A172 (cell line): ENCODE results near the gene AP3S2. TPM values are rescaled to one million over a fixed set of nuclear protein-coding genes. Genes with fewer than 3 reads are reported as not detected.

Experiments
- DNase-seq: peaks from one replicate; pipeline ENCODE4 v3.0.0-alpha.2; 2015; ENCODE audit warnings: low spot score
- total RNA-seq: library from RNA; depleted of rRNA; stranded (reverse); fragments of >200 nt; shearing (Covaris generic); gene quantifications from 2 replicates; pipeline ENCODE4 v1.2.3, GENCODE V29; 2014

AP3S2 gene
- total RNA-seq, 1 experiment from 2014 or later, result 67.8 TPM

DNA sequence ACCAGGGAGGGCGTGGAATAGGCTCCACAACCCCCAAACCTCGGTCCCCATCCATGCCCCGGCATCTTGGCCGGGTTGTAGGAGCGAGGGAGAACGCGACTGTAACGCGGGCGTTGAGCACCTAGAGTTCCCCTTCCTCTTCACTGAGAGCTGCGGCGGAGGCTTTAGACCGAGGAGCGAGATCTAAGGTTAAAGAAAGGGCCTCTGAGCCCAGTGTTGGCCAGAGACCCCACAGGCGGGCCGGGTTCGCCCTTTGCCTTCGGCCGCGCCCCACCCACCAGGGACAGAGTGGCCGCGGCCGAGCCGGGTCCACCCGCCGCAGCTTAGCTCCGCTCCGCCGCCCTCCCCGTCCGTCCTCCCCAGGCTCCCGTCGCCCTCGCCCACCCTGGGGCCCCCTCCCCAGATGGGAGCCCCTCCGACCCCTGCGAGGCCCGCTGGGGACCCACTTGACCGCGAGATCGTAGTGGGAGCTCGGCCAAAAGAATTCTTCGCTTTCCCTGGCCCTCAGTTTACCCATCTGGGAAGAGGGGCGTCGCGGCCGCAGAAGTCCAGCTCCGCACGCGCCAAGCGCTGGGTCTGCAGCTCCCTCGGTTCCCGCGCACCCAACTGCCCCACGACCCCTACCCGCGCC, 79.6 kb downstream of the AP3S2 start:
- no peak for DNase-seq

DNA sequence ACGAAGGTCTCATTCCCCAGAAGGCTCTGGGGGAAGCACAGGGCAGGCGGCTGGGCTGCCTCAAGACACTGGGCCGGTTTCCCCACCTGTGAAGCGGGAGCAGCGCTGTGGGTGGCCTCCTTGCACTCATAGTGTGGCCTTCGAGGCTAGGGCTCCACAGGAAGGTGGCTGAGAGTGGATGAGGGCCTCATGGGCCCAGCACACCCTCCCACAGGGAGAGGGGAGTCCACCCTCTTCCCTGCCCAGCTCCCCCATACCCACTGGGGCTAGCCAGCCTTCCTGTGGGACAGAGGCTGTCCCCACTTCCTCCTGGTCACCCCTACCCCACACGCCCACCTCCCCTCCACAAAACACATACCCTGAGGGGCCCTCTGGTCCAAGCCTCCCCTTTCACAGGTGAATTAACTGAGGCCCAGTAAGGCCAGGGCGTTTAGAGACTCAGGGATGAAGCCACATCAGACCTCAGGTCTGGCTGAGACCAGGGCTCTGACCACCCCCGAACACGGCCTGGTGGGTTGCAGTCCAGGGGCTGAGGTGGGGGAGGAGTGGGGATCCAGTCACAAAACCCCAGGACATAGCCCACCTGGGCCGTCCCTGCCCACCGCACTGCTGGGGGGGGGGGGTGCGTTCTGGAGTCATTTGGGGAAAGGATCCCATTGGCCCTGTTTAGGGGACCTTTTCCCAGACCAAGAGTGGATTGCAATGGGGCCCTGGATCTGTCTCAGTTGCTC, 80.2 kb downstream of the AP3S2 start:
- DNase-seq, result no peak

DNA sequence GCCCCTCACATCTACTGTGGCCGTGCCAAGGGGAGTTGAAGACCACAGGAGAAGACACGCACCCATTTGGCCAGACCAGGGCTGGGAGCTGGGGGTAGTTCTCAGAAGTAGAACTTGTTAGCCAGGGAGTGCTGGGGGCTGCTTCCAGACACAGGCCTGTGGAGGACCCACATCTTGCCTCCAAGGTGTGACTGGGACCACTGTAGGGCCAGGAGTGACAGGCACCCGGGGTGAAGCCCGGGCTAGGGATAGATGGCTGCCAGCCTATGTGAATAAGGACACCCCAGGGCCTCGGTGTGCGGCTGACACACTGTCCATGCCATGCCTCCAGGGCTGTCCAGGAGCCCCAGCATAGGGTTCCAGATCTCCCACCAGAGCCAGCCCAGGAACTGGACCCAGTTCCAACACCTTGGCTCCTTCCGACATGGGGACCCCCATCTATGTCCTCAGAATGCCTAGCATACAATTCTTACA, 80.9 kb downstream of the AP3S2 start:
- DNase-seq, result no peak

DNA sequence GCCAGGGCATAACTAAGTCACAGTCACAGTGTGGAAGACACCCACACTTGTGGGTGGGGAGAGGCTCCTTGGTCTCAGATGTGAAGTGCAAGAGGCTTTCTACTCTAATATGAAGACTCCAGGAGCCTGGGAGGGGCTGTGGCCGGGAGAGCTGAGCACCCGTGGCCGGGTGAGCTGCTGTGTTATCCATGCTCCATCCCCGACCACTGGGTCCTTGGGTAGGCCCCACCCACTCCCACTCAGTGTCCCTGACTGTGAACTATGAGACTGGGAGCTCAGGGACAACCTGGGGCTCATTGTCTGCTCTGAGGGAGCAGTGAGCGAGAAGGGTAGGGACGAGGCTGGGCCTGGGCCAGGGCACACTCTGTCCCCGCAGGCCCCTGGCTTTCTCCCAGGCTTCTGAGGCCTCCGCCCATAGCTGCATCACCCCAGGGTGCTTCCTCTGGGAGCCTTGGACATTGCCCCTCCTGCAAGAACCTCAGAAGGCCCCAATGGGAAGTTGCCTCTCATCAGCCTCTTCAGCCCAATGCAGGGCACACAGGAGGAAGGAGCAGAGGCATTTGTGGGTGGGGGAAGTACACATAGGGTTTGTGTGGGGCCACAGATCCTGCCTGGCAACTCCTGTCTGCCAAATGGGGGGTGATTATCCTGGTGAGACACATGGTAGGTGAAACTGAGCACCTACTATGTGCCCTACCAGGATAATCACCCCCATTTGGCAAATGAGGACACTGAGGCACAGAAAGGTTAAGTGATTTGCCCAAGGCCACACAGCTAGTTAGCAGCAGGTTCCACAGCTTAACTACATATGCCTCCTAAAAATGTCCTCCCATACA, 81.6 kb downstream of the AP3S2 start:
- DNase-seq, result peak; percentile 73

DNA sequence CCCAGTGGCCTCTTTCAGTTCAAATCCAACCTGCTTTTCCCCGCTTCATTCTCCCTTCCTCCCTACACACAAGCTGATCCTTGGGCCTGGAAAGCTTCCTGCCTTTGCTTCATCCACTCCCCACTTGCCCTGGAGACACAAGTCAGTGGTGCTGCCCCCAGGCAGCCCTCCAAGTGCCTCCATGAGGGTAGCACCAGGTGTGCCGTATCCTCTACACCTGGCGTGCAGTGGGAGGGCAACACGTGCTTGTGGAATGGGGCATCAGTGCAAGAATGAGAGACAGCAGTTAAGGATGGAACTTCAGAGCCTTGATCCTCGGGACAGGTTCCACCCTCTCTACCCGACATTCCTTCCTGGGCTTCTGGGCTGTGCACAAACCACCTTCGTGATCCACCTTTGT, 83.0 kb downstream of the AP3S2 start:
- DNase-seq, result no peak

DNA sequence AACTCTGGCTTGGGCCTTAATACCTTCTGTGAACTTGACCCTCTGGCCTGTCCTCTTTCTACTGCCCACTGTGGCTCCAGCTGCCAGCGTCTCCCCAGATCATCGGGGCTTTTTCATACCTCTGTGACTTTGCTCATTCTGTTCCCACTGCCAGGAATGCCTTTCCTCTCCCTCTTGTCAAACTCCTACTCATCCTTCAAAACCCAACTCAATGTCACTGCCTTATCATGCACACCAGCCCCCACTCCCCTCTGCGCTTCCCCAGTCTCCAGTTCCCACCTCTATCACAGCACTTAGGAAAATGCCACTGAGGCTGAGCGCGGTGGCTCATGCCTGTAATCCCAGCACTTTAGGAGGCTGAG, 84.0 kb downstream of the AP3S2 start:
- no peak for DNase-seq

DNA sequence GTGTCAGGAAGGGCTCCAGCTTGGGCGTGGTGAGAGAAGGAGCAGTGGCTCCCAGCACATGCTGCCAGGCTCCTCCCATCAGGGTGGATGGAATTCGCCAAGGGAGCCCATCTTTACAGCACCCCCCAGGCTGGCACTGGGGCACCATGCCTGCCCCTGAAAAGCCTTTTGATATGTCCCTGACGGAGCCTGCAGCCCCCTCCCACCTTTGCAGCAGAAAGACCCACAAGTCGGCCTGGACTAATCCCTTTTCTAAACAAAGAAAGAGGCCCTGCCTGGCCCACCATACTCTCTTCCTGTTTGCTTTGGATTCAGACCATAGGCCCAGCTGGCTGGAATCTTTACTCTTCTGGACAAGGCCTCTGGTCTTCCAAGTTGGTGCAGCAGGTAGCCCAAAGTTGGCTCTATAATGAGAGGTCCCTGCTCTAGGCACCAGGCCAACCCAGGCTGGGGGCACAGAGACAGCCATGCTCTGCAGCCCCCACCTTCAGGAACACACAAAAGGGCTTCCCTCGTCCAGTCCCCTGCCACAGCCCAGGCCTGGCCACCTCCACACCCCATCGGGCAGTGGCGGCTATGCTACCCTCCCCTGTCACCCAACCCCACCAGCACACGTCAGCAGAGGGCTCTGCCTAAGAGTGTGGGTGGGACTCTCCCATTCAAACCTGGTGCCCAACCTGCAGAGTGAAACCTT, 84.6 kb downstream of the AP3S2 start:
- DNase-seq, result no peak

DNA sequence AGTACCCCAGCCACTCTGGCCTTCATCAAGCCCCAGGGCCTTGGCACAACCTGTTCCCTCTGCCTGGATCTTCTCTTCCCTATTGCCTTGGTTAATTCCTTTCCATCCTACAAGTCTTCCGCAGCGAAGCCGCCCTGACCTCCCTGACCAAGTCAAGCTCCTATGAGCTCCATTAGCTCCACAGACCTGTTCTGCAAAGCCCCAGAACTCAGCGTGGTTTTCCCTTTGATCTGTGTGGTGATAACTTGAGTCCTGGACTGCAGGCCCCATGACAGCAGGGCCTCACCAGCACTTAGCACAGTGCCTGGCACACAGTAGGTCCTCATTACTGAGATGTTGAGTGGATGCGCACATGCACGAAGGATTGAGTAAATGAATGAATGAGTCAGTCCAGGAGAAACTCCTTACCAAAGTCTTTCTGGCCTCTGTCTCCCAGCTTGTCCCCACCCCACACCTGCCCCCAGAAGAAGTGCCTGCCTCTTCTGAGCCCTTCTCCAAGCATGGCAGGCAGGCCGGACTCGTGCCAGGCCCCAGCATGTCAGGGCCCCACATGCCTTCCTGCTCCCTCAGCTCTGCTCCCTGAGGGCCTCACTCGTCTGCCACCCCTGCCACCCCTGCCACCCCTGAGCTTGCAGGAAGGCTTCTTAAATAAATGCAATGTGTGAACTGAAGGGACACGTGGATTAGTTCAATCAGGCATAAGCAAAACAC, 85.5 kb downstream of the AP3S2 start:
- no peak for DNase-seq

DNA sequence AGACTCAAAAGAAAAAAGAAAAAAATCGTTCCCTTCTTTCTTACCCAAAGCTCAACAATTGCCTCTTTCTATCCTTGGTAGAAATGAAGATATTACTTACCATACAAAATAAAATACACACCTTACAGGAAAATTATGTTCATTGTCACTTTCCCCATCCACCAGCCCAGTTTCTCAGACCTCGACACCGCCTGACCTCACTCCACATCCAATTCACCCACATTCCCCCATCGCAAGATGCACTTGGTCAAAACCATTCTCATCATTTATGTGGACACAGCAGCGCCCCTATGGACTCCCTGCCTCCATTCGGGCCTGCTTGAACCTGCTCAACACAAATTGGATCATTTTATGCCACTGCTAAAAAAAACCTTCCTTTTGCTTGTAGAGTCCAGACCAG, 86.1 kb downstream of the AP3S2 start:
- no peak for DNase-seq

DNA sequence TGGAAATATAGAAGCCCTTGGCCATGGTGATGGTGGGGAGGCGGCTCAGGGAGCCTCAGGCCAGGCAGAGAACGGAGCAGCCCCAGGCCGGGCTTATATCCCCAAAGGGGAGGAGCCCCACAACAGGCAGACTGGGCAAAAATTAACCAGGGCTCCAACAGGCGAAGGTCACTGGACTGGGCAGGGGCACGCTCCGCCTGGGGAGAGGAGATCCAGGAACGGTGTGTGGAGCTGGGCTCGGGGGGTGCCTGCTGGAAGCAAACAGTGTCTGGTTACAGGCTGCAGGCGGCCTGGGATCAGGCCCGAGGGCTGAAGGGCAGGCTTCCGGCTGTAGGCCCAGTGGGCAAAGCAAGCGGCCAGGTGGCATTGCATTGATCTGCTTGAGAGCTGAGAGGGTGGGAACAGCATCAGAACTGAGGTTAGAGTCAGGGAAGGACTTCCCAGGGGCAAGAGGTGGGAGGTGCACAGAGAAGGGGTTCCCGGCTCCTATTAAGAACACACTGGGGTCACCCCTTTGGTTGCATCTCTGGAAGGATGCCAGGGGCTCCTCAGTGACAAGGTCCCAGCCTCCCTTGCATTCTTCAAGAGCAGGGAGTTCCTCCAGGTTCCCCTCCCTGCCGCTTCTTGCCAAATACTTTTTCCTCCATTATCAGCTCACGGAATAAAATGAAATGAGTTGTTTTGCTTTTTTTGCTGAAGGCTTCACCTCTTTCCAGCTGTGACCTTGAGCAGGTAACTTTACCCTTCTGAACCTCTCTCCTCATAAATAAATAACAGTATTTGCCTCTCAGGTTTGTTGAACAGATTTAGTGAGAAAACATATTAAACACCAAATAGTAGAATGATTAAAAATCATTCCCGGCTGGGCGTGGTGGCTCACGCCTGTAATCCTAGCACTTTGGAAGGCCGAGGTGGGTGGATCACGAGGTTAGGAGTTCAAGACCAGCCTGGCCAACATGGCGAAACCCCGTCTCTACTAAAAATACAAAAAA, 86.9 kb downstream of the AP3S2 start:
- DNase-seq, result no peak

DNA sequence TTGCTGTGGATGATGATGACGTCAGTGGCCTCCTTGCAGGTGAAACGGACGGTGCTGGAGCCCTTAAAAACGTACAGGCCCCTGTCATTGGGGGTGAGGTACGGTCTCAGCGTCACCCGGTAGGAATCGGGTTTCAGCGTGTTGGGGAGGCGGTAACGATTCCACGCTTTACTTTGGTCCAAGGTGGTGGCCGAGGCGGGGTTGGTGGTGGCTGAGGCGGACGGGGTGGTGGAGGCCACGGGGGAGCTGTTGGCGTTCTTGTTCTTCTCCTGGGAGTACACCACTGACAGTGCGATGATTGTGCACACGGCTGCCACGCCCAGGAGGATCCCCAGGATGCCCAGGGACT, 87.6 kb downstream of the AP3S2 start:
- no peak for DNase-seq

DNA sequence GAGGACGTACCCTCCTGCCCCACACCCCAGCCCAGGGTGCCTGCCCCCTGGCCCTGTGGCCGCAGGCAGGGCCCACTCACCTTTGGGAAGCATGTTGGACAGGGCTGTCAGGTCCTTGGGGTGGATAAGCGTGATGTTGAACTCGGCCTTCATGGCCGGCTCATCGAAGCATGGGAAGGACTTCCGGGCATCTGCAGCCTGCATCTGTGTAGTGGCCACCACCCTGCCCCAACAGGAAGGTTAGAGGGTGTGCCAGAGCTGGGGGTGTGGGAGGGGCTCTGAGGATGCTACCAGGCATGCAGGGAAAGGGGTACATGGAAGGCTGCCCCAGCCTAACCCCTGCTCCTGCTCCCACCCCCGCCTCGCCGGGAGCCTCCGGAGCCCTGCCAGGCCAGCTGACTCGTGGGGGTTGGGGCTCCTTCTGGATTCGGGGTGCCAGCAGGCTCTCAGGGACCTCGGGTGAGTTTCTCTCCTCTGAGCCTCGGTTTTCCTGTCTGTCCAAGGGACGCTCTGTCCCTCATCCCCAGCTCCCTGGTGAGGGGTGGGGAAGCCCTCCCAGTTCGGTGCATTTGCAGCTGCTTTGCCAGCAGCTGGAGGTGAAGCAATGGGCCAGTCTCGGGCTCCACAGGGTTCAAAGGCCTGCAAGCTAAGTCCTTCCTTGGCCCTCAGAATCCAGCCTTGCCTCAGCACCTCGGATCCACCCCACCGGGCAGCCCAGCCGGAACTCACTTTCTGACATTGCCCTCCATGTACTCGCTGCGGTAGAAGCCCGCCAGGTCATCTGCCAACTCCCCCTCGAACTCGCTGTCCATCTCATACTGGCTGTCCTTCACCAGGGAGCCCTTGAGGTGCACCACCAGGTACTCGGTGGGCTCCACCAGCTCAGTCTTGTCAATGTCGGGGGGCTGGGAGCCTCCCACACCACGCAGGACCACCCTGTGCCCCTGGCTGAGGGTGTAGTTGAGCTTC, 88.3 kb downstream of the AP3S2 start:
- DNase-seq, result no peak

DNA sequence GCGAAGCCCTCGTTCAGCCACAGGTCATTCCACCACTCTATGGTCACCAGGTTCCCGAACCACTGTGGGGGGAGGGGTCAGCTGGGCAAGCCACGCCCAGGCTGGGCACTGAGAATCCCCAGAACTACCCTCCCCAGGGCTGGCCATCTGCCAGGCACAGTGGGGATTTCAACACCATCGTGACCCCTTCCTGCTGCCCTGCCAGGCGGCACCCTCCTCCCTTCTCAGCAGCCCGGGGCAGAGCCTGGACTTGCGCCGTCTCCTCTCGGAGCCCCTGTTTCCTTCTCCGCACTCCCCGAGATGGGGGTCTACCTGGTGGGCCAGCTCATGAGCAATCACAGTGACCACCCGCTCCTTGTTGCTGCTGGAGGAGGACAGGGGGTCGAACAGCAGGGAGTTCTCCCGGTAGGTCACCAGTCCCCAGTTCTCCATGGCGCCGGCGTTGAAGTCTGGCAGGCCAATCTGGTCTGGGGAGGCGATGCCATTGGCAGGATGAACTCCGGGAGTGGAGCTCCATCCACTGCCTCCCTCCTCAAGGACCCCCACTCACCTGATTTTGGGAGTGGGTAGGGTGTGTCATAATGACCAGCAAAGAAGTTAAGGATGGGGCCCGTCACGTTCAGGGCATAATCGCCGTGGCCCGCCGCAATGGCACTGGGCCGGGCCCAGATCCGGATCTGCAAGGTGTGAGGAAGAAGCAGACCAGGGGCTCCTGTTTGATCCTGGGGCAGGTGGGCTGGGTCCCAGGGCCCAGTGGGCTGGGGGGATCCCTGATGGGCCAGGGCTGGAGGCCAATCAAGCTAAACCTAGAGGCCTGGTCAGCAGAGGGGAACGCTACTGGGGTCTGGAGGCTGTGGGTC, 89.6 kb downstream of the AP3S2 start:
- DNase-seq, result no peak

DNA sequence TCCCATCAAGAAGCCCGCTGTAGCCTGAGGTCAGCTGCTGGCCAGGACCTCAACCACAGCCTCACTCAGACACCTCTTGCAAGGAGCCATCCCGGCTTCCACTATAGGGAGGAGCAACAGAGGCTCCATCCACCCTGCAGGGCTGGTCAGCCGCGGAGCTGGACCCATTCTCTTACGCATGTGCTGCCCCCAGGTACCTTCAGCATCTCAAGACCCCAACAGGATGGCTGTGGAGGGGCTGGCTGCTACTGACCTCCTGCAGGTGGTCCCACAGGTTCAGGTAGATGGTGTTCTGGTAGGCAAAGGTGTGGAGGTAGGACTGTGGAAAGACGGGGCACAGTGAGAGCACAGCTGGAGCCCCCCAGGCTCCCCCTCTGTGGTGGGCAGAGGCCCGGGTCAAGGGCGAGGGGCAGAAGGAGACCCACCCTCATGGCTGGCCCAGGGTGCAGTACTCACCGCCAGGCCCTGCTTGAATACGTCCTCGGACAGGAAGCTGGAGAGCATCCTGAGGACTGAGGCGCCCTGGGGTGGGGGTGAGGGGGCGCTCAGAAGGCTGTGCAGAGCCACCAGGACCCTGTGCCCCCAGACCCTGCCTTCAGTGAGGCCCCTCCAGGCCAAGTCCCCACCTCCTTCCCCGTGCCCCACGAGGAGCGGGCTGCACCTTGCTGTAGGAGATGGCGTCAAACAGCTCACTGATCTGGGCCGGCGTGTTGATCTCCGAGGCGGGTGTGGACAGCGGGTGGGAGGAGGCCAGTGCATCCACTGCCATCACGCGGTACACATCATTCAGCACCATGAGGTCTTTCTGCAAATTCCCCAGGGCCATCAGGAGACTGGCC, 90.6 kb downstream of the AP3S2 start:
- no peak for DNase-seq

DNA sequence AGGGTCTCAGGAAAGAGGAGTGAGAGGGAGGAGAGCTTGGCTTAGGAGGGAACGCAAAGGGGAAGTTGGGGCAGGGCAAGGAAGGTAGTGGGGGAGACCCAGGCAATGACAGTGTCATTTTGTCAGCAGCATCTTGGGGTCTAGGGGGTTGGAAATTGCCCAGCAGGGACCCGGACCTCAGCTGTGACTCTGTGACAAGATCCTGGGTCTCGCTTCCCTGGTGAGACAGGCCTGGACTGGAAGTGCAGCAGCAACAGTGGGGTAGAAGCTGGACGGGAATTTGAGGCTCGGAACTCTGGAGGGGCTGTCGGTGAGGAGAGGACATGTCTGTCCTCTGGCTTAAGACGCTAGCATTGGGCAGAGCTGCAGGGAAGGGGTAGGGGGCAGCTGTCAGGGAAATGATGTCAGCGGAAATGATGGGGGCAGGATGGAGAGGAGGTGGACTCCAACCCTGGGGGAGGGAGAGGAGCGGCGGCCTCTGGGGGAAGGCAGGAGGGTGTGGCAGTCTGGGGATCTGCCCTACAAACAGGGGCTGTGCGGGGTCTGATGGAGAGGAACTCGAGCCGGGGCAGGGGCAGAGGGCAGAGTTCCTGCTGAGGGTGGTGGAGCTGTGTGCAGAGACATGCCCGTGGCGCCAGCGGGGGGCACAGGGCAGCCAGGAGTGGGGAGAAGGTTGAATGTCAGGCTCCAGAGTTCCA, 91.4 kb downstream of the AP3S2 start:
- DNase-seq, result no peak

DNA sequence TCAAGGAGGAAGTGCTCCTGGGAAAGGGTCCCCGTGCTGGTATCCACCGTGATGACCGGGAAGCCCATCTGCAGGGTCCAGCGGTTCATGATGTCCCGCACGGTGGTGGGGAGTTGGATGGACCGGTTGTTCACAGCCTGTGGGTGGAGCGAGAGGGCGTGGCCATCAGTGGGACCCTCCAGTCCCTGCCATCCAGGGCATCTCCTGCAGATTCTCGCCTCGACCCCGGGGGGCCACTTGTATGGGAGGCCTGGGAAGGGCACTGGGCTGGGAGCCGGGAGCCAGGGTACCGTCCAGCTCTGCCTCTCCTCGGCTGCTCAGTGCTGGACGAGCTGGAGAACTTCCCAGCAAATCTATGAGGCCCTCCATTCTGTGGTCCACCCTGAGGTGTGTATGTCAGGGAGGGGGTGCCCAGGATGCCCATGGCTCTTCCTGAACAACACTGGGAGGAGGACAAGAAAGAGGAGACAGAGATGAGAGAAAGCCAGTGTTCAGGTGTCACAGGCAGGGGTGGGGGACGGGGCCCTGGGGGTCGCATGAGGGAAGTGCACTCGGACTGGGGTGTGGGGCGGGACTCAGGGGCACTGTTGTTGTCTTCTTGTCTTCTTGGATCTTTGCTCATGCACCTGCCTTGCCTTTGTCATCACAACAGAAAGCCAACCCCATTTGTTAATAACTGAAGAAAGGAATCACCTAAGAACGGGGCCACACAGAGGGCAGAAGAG, 92.2 kb downstream of the AP3S2 start:
- no peak for DNase-seq
